Camera-type eye (tissue), 1 donor: Measurements from ENCODE around the gene PCDHA4. TPM values are rescaled to one million over a fixed set of nuclear protein-coding genes. Genes with fewer than 3 reads are reported as not detected.

Experiments
- total RNA-seq: library from RNA; depleted of rRNA; stranded (reverse); fragments of >200 nt; gene quantifications from one replicate; pipeline ENCODE4 v1.2.3, GENCODE V29; 2014

The PCDHA4 gene
- total RNA-seq, result 7.1 TPM

DNA sequence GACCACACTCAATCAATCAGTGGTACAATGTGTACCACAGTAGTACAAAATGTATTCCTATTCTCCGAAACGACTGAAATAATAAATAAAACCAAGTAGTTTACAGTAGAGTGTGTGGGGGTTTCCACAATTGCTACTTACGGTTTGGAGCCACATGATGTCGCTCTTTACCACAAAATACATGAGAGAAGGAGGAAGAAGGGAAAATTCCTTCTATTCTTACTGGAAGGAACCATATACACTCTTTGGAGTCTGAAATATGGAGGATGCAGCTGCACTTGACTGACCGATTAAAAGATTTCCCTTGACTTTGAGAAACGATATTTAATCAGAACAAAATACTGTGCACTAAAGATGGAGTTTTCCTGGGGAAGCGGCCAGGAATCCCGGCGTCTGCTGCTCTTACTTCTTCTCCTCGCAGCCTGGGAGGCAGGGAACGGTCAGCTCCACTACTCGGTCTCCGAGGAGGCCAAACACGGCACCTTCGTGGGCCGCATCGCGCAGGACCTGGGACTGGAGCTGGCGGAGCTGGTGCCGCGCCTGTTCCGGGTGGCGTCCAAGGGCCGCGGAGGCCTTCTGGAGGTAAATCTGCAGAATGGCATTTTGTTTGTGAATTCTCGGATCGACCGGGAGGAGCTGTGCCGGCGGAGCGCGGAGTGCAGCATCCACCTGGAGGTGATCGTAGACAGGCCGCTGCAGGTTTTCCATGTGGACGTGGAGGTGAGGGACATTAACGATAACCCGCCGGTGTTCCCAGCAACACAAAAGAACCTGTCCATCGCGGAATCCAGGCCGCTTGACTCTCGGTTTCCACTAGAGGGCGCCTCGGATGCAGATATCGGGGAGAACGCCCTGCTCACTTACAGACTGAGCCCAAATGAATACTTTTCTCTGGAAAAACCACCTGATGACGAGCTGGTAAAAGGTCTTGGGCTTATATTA lies at the start of gene PCDHA4:
Gene PCDHA4 (plus strand): TSS at position 235 of the 942 bp plus-strand sequence.

GRCh38 chr5:140785905-140786686 lies 20.8 kb upstream of the PCDHA4 start, which contains the start of gene PCDHA1:
Gene PCDHA1, plus strand, starts transcription at chr5:140786140.

DNA sequence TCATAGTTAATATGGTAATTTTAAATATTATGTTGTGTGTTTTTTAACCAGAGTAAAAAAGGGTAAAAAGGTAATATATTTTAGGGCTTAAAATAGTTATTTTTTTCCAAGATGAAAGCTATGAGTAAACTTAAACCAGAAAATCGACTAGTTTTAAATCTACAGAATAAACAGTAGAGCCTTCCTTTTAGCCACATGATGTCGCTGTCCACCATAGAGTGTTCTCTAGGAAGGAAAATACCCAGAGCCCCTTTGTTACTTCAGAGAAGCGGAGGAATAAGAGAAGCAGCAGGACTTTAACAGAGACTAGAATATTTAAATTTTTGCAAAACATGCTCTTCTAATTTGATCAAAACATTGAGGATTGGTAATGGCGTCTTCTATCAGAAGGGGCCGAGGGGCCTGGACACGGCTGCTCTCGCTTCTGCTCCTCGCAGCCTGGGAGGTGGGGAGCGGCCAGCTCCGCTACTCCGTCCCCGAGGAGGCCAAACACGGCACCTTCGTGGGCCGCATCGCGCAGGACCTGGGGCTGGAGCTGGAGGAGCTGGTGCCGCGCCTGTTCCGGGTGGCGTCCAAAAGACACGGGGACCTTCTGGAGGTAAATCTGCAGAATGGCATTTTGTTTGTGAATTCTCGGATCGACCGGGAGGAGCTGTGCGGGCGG lies 12.1 kb upstream of the PCDHA4 start, which contains the start of gene PCDHA2:
Gene PCDHA2 (plus strand): TSS at position 258 of the 664 bp plus-strand sequence.

GRCh38 chr5:140800816-140801493 lies 5.9 kb upstream of the PCDHA4 start, which contains the start of gene PCDHA3:
Gene PCDHA3, plus strand, starts transcription at chr5:140801057.

GRCh38 chr5:140821375-140822280 lies 14.8 kb downstream of the PCDHA4 start, which contains the start of gene PCDHA5:
Gene PCDHA5, plus strand, starts transcription at chr5:140821613.

DNA sequence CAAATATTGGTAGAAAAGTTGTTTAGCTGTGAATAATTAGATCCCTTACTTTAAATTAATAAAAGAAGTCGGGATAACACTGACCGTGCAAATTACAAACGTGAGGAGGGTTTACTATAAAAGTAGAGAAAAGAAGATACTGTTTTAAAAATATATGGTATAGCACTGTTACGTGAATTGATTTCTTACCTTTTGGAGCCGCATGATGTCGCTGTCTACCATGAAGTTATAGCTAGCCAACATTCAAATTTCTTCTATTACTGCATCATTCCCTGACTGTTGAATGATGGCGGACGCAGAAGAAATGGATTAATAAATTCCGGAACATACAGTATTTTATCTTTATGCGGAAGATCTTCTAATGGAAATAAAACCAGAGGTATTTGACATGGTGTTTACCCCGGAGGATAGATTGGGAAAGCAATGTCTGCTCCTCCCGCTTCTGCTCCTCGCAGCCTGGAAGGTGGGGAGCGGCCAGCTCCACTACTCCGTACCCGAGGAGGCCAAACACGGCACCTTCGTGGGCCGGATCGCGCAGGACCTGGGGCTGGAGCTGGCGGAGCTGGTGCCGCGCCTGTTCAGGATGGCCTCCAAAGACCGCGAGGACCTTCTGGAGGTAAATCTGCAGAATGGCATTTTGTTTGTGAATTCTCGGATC lies 21.0 kb downstream of the PCDHA4 start, which contains the start of gene PCDHA6:
Gene PCDHA6 (plus strand): TSS at position 257 of the 658 bp plus-strand sequence. CDS start 132 bp downstream, at position 389.

DNA sequence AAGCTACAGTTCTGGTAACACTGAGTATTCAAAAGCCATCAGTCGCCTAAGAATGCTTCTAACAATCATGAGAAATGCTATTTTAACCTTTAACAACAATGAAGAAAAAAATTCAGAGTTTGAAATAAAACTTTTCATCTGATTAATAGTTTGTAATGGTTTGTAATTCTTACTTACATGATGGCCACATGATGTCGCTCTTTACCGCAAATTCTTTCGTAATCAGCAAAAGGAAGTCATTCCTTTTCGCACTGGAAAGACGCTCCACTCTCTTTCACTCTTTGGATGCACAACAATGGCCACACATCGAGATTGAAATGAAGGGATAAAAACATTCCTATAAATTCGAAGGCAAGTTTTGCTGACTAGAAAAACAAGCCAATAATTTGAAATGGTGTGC lies 27.1 kb downstream of the PCDHA4 start, which contains the start of gene PCDHA7:
Gene PCDHA7 (plus strand): TSS at position 277 of the 400 bp plus-strand sequence. CDS start 115 bp downstream, at position 392.

DNA sequence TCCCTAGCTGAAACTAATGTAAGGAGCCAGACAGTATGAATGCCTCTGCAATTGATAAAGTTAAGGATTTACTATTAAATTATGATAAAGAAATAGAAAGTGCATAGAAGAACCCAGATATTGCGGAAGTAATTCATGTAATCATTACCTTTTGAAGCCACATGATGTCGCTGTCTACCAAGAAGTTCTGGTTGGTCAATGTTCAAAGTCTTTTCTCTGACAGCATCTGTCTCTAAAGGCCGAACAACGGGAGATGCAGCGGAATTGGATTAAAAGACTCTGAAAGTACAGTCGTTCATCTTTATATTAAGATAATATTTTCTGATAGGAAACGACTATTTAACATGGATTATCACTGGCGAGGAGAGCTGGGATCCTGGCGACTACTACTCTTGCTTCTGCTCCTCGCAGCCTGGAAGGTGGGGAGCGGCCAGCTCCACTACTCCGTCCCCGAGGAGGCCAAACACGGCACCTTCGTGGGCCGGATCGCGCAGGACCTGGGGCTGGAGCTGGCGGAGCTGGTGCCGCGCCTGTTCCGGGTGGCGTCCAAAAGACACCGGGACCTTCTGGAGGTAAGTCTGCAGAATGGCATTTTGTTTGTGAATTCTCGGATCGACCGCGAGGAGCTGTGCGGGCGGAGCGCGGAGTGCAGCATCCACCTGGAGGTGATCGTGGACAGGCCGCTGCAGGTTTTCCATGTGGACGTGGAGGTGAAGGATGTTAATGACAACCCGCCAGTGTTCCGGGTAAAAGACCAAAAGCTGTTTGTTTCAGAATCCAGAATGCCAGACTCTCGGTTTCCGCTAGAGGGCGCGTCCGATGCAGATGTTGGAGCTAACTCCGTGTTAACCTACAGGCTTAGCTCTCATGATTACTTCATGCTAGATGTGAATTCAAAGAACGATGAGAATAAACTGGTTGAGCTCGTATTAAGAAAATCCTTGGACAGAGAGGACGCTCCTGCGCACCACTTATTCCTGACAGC lies 34.4 kb downstream of the PCDHA4 start, which contains the start of gene PCDHA8:
Gene PCDHA8 (plus strand): TSS at position 210 of the 985 bp plus-strand sequence. CDS start 135 bp downstream, at position 345.

DNA sequence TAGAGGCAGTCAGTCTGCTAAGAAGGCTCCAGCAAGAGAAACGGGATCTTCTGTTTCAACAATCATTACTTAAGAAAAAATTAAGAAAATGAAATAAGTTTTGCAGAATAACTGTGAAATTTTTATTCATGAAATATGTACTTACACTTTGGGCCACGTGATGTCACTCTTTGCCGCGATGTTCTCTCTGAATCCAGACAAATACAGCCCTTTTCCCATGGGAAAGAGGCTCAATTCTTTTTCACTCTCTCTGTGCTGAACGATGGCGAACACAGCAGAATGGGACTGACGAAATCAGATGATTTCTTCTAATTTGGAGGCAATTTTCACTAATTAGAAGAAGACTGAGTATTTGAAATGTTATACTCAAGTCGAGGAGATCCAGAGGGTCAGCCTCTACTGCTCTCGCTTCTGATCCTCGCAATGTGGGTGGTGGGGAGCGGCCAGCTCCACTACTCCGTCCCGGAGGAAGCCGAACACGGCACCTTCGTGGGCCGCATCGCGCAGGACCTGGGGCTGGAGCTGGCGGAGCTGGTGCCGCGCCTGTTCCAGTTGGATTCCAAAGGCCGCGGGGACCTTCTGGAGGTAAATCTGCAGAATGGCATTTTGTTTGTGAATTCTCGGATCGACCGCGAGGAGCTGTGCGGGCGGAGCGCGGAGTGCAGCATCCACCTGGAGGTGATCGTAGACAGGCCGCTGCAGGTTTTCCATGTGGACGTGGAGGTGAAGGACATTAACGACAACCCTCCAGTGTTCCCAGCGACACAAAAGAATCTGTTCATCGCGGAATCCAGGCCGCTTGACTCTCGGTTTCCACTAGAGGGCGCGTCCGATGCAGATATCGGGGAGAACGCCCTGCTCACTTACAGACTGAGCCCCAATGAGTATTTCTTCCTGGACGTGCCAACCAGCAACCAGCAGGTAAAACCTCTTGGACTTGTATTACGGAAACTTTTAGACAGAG lies 41.6 kb downstream of the PCDHA4 start, which contains the start of gene PCDHA9:
Gene PCDHA9 (plus strand): TSS at position 244 of the 964 bp plus-strand sequence. CDS start 114 bp downstream, at position 358.

DNA sequence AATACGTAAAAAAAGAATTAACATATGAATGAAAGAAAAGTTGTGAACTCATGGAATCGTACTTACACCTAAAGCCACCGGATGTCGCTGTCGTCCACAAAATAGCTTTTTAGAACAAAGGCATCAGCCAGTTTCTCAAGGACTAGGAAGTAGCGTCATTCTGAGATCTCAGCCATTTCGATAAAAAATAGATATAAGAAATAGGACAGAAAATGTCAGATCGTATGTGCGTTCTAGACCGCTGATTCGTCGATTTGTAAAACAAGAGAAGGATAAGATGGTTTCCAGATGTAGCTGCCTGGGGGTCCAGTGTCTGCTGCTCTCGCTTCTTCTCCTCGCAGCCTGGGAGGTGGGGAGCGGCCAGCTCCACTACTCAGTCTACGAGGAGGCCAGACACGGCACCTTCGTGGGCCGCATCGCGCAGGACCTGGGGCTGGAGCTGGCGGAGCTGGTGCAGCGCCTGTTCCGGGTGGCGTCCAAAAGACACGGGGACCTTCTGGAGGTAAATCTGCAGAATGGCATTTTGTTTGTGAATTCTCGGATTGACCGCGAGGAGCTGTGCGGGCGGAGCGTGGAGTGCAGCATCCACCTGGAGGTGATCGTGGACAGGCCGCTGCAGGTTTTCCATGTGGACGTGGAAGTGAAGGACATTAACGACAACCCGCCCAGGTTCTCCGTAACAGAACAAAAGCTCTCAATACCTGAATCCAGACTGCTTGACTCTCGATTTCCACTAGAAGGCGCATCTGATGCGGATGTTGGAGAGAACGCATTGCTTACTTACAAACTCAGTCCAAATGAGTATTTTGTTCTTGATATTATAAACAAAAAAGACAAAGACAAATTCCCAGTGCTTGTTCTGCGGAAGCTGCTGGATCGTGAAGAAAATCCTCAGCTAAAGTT lies 49.2 kb downstream of the PCDHA4 start, which contains the start of gene PCDHA10:
Gene PCDHA10 (plus strand): TSS at position 126 of the 903 bp plus-strand sequence. CDS start 152 bp downstream, at position 278.

Other genes starting within 250 kb of the PCDHA4 start
- 20.5 TPM for gene SRA1, start 249.6 kb upstream of the PCDHA4 start, total RNA-seq
- gene APBB3, start 242.5 kb upstream of the PCDHA4 start, total RNA-seq, result 50.0 TPM
- gene SLC35A4, start 242.2 kb upstream of the PCDHA4 start, total RNA-seq, result 12.8 TPM
- gene CD14, start 173.9 kb upstream of the PCDHA4 start, total RNA-seq, result 22.0 TPM
- gene TMCO6, start 167.6 kb upstream of the PCDHA4 start, total RNA-seq, result 54.8 TPM
- 31.1 TPM for gene NDUFA2, start 159.4 kb upstream of the PCDHA4 start, total RNA-seq
- gene IK, start 159.2 kb upstream of the PCDHA4 start, total RNA-seq, result 134 TPM
- 16.2 TPM for gene WDR55, start 142.2 kb upstream of the PCDHA4 start, total RNA-seq
- 0.60 TPM for gene DND1, start 133.5 kb upstream of the PCDHA4 start, total RNA-seq
- gene HARS1, start 115.7 kb upstream of the PCDHA4 start, total RNA-seq, result 45.3 TPM
- 35.0 TPM for gene HARS2, start 115.6 kb upstream of the PCDHA4 start, total RNA-seq
- gene ZMAT2, start 106.6 kb upstream of the PCDHA4 start, total RNA-seq, result 37.4 TPM
- gene PCDHA1, start 20.9 kb upstream of the PCDHA4 start, total RNA-seq, result 0.71 TPM
- 2.4 TPM for gene PCDHA2, start 12.2 kb upstream of the PCDHA4 start, total RNA-seq
- 4.6 TPM for gene PCDHA3, start 6.0 kb upstream of the PCDHA4 start, total RNA-seq
- gene PCDHA5, start 14.5 kb downstream of the PCDHA4 start, total RNA-seq, result 2.9 TPM
- gene PCDHA6, start 20.9 kb downstream of the PCDHA4 start, total RNA-seq, result 5.6 TPM
- gene PCDHA7, start 27.2 kb downstream of the PCDHA4 start, total RNA-seq, result 3.6 TPM
- gene PCDHA8, start 34.1 kb downstream of the PCDHA4 start, total RNA-seq, result 3.6 TPM
- 4.6 TPM for gene PCDHA9, start 41.3 kb downstream of the PCDHA4 start, total RNA-seq
- 4.6 TPM for gene PCDHA10, start 48.8 kb downstream of the PCDHA4 start, total RNA-seq
- 8.9 TPM for gene PCDHA11, start 61.9 kb downstream of the PCDHA4 start, total RNA-seq
- gene PCDHA12, start 68.2 kb downstream of the PCDHA4 start, total RNA-seq, result 5.1 TPM
- 9.7 TPM for gene PCDHA13, start 75.1 kb downstream of the PCDHA4 start, total RNA-seq
- 7.6 TPM for gene PCDHAC1, start 119.2 kb downstream of the PCDHA4 start, total RNA-seq
- gene PCDHAC2, start 159.4 kb downstream of the PCDHA4 start, total RNA-seq, result 39.0 TPM
- gene PCDHB1, start 244.3 kb downstream of the PCDHA4 start, total RNA-seq, result 0.05 TPM